ENCODE measurements around the gene BMP4.

BMP4 gene

GRCh38 chr14:53927171-53927570 lies 29.5 kb downstream of the BMP4 start:
- Histone ChIP-seq H3K4me3 (ENCODE audit: insufficient read depth, low read depth, low read length, poor library complexity, severe bottlenecking) (no peak overlapping the region), H3K27me3 (replicated peaks; ENCODE audit: control insufficient read depth, insufficient read depth, low read length, poor library complexity, severe bottlenecking) (no peaks in the 10 kb centered on the region), H3K36me3 (ENCODE audit: control insufficient read depth, insufficient read depth, low read length) (no peaks in the 10 kb centered on the region), H3K9me3 (ENCODE audit: control insufficient read depth, low read length) (no peaks in the 10 kb centered on the region), H3K27ac (ENCODE audit: insufficient read depth, low read length, poor library complexity, severe bottlenecking) (no peak overlapping the region), H3K4me1 (ENCODE audit: control insufficient read depth, insufficient read depth, low read length, poor library complexity, severe bottlenecking) (no peaks in the 10 kb centered on the region)
- DNase-seq = no peak

GRCh38 chr14:53925201-53925766 lies 31.3 kb downstream of the BMP4 start:
- H3K27me3 ChIP-seq (replicated peaks; ENCODE audit: control insufficient read depth, insufficient read depth, low read length, poor library complexity, severe bottlenecking) = no peaks in the 10 kb centered on the region
- no peak overlapping the region for H3K27ac ChIP-seq (ENCODE audit: insufficient read depth, low read length, poor library complexity, severe bottlenecking)
- H3K9me3 ChIP-seq (ENCODE audit: control insufficient read depth, low read length) = no peaks in the 10 kb centered on the region
- no peak for DNase-seq
- H3K36me3 ChIP-seq (ENCODE audit: control insufficient read depth, insufficient read depth, low read length) = no peaks in the 10 kb centered on the region
- H3K4me1 ChIP-seq (ENCODE audit: control insufficient read depth, insufficient read depth, low read length, poor library complexity, severe bottlenecking) = no peaks in the 10 kb centered on the region
- H3K4me3 ChIP-seq (ENCODE audit: insufficient read depth, low read depth, low read length, poor library complexity, severe bottlenecking) = no peak overlapping the region

- Histone ChIP-seq H3K9me3 (ENCODE audit: control insufficient read depth, low read length) (no peaks in the 10 kb centered on the region), H3K36me3 (ENCODE audit: control insufficient read depth, insufficient read depth, low read length) (no peaks in the 10 kb centered on the region), H3K27ac (ENCODE audit: insufficient read depth, low read length, poor library complexity, severe bottlenecking) (no peak overlapping the region), H3K27me3 (replicated peaks; ENCODE audit: control insufficient read depth, insufficient read depth, low read length, poor library complexity, severe bottlenecking) (no peaks in the 10 kb centered on the region), H3K4me1 (ENCODE audit: control insufficient read depth, insufficient read depth, low read length, poor library complexity, severe bottlenecking) (no peaks in the 10 kb centered on the region), H3K4me3 (ENCODE audit: insufficient read depth, low read depth, low read length, poor library complexity, severe bottlenecking) (no peak overlapping the region)
- DNase-seq = no peak
These were observed 31.9 kb downstream of the BMP4 start for GRCh38 chr14:53924753-53925152.

- Histone ChIP-seq H3K9me3 (ENCODE audit: control insufficient read depth, low read length) (no peaks in the 10 kb centered on the region), H3K36me3 (ENCODE audit: control insufficient read depth, insufficient read depth, low read length) (no peaks in the 10 kb centered on the region), H3K27ac (ENCODE audit: insufficient read depth, low read length, poor library complexity, severe bottlenecking) (no peak overlapping the region), H3K4me3 (ENCODE audit: insufficient read depth, low read depth, low read length, poor library complexity, severe bottlenecking) (no peak overlapping the region), H3K27me3 (replicated peaks; ENCODE audit: control insufficient read depth, insufficient read depth, low read length, poor library complexity, severe bottlenecking) (no peaks in the 10 kb centered on the region), H3K4me1 (ENCODE audit: control insufficient read depth, insufficient read depth, low read length, poor library complexity, severe bottlenecking) (no peaks in the 10 kb centered on the region)
- no peak for DNase-seq
These were observed 35.6 kb downstream of the BMP4 start for GRCh38 chr14:53921027-53921426.

GRCh38 chr14:53916239-53916638 lies 40.4 kb downstream of the BMP4 start:
- Histone ChIP-seq H3K36me3 (ENCODE audit: control insufficient read depth, insufficient read depth, low read length) (no peaks in the 10 kb centered on the region), H3K4me3 (ENCODE audit: insufficient read depth, low read depth, low read length, poor library complexity, severe bottlenecking) (no peak overlapping the region), H3K27ac (ENCODE audit: insufficient read depth, low read length, poor library complexity, severe bottlenecking) (no peak overlapping the region), H3K9me3 (ENCODE audit: control insufficient read depth, low read length) (no peaks in the 10 kb centered on the region), H3K4me1 (ENCODE audit: control insufficient read depth, insufficient read depth, low read length, poor library complexity, severe bottlenecking) (no peaks in the 10 kb centered on the region), H3K27me3 (replicated peaks; ENCODE audit: control insufficient read depth, insufficient read depth, low read length, poor library complexity, severe bottlenecking) (no peaks in the 10 kb centered on the region)
- DNase-seq = no peak

- Histone ChIP-seq H3K27ac (ENCODE audit: insufficient read depth, low read length, poor library complexity, severe bottlenecking) (no peak overlapping the region), H3K27me3 (replicated peaks; ENCODE audit: control insufficient read depth, insufficient read depth, low read length, poor library complexity, severe bottlenecking) (no peaks in the 10 kb centered on the region), H3K36me3 (ENCODE audit: control insufficient read depth, insufficient read depth, low read length) (no peaks in the 10 kb centered on the region), H3K9me3 (ENCODE audit: control insufficient read depth, low read length) (no peaks in the 10 kb centered on the region), H3K4me3 (ENCODE audit: insufficient read depth, low read depth, low read length, poor library complexity, severe bottlenecking) (no peak overlapping the region), H3K4me1 (ENCODE audit: control insufficient read depth, insufficient read depth, low read length, poor library complexity, severe bottlenecking) (no peaks in the 10 kb centered on the region)
- no peak for DNase-seq
These were observed 41.1 kb downstream of the BMP4 start for GRCh38 chr14:53915364-53916014.

- Histone ChIP-seq H3K36me3 (ENCODE audit: control insufficient read depth, insufficient read depth, low read length) (no peaks in the 10 kb centered on the region), H3K4me1 (ENCODE audit: control insufficient read depth, insufficient read depth, low read length, poor library complexity, severe bottlenecking) (no peaks in the 10 kb centered on the region), H3K27me3 (replicated peaks; ENCODE audit: control insufficient read depth, insufficient read depth, low read length, poor library complexity, severe bottlenecking) (no peaks in the 10 kb centered on the region), H3K9me3 (ENCODE audit: control insufficient read depth, low read length) (no peaks in the 10 kb centered on the region), H3K27ac (ENCODE audit: insufficient read depth, low read length, poor library complexity, severe bottlenecking) (no peak overlapping the region), H3K4me3 (ENCODE audit: insufficient read depth, low read depth, low read length, poor library complexity, severe bottlenecking) (no peak overlapping the region)
- no peak for DNase-seq
These were observed 44.6 kb downstream of the BMP4 start for GRCh38 chr14:53912021-53912420.

GRCh38 chr14:53908416-53908815 lies 48.2 kb downstream of the BMP4 start:
- Histone ChIP-seq H3K27ac (ENCODE audit: insufficient read depth, low read length, poor library complexity, severe bottlenecking) (no peak overlapping the region), H3K27me3 (replicated peaks; ENCODE audit: control insufficient read depth, insufficient read depth, low read length, poor library complexity, severe bottlenecking) (no peaks in the 10 kb centered on the region), H3K4me3 (ENCODE audit: insufficient read depth, low read depth, low read length, poor library complexity, severe bottlenecking) (no peak overlapping the region), H3K9me3 (ENCODE audit: control insufficient read depth, low read length) (no peaks in the 10 kb centered on the region), H3K4me1 (ENCODE audit: control insufficient read depth, insufficient read depth, low read length, poor library complexity, severe bottlenecking) (no peaks in the 10 kb centered on the region), H3K36me3 (ENCODE audit: control insufficient read depth, insufficient read depth, low read length) (no peaks in the 10 kb centered on the region)
- no peak for DNase-seq

GRCh38 chr14:53902307-53902706 lies 54.3 kb downstream of the BMP4 start:
- Histone ChIP-seq H3K36me3 (ENCODE audit: control insufficient read depth, insufficient read depth, low read length) (no peaks in the 10 kb centered on the region), H3K4me3 (ENCODE audit: insufficient read depth, low read depth, low read length, poor library complexity, severe bottlenecking) (no peak overlapping the region), H3K4me1 (ENCODE audit: control insufficient read depth, insufficient read depth, low read length, poor library complexity, severe bottlenecking) (no peaks in the 10 kb centered on the region), H3K27me3 (replicated peaks; ENCODE audit: control insufficient read depth, insufficient read depth, low read length, poor library complexity, severe bottlenecking) (no peaks in the 10 kb centered on the region), H3K9me3 (ENCODE audit: control insufficient read depth, low read length) (no peaks in the 10 kb centered on the region), H3K27ac (ENCODE audit: insufficient read depth, low read length, poor library complexity, severe bottlenecking) (no peak overlapping the region)
- no peak for DNase-seq

- H3K36me3 ChIP-seq (ENCODE audit: control insufficient read depth, insufficient read depth, low read length) = no peaks in the 10 kb centered on the region
- DNase-seq = no peak
- no peaks in the 10 kb centered on the region for H3K4me1 ChIP-seq (ENCODE audit: control insufficient read depth, insufficient read depth, low read length, poor library complexity, severe bottlenecking)
- H3K27me3 ChIP-seq (replicated peaks; ENCODE audit: control insufficient read depth, insufficient read depth, low read length, poor library complexity, severe bottlenecking) = no peaks in the 10 kb centered on the region
- H3K27ac ChIP-seq (ENCODE audit: insufficient read depth, low read length, poor library complexity, severe bottlenecking) = no peak overlapping the region
- H3K9me3 ChIP-seq (ENCODE audit: control insufficient read depth, low read length) = no peaks in the 10 kb centered on the region
- H3K4me3 ChIP-seq (ENCODE audit: insufficient read depth, low read depth, low read length, poor library complexity, severe bottlenecking) = no peak overlapping the region
These were observed 56.1 kb downstream of the BMP4 start for GRCh38 chr14:53900499-53900898.

All from effector memory CD4-positive, alpha-beta T cell (primary cell).